ENCODE measurements around the gene ZNF641.
A peak's percentile ranks its signal among the peaks of the same experiment; 100 is the strongest.
"Not testable (repeated sequence)": the region's sequence is repeated elsewhere in the genome, so short reads cannot be mapped to it uniquely, and the experiment has no call there.

The ZNF641 gene

GRCh38 chr12:48334808-48335207 is 15.9 kb downstream of the ZNF641 start:
- DNase-seq (ENCODE audit: low read depth) = no peak

- not testable (repeated sequence) for DNase-seq (ENCODE audit: low read depth)
Measured at GRCh38 chr12:48333680-48334079, 17.0 kb downstream of the ZNF641 start.

DNA sequence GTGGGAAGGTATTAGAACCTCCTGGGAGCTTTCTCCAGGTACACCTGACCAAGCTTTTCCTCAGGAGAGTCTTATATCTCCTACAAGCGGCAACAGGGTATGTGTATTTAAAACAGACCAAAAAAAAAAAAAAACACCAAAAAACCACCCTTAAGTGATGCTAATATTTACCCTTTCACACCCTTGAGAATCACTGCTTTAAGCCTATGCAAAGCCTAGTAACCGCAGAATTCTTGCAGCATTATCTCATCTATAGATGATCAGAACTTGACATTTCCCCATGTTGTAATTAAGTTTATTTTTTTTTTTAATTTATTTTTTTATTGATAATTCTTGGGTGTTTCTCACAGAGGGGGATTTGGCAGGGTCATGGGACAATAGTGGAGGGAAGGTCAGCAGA is 19.3 kb downstream of the ZNF641 start:
- DNase-seq (ENCODE audit: low read depth) = no peak

- no peak for DNase-seq (ENCODE audit: low read depth)
Measured at GRCh38 chr12:48329199-48329939, 21.4 kb downstream of the ZNF641 start.

DNA sequence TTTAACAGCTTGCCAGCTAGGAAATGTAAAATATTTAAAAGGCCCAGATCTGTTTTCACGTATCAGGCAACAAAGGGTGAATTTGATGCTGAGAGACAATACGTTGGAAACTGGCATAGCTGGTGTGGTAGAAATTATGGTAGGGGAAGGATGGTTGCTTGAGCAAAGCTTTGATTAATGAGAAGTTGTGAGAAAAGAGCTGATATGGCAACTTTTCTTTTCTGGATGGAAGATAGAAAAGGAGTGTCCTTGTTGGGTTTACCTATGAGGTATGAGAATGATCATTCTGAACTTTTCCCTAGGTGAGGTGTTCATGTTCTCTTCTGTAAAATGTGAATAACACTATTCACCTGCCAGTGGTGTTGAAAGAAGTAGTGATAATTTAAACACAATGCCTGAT is 34.2 kb downstream of the ZNF641 start:
- DNase-seq (ENCODE audit: low read depth) = no peak

GRCh38 chr12:48311313-48311712 is 39.4 kb downstream of the ZNF641 start:
- DNase-seq (ENCODE audit: low read depth) = no peak

- DNase-seq (ENCODE audit: low read depth) = no peak
Measured at GRCh38 chr12:48307269-48307668, 43.5 kb downstream of the ZNF641 start.

GRCh38 chr12:48305190-48305589 is 45.5 kb downstream of the ZNF641 start:
- DNase-seq (ENCODE audit: low read depth) = no peak

- no peak for DNase-seq (ENCODE audit: low read depth)
Measured at GRCh38 chr12:48302161-48302911, 48.4 kb downstream of the ZNF641 start.

DNA sequence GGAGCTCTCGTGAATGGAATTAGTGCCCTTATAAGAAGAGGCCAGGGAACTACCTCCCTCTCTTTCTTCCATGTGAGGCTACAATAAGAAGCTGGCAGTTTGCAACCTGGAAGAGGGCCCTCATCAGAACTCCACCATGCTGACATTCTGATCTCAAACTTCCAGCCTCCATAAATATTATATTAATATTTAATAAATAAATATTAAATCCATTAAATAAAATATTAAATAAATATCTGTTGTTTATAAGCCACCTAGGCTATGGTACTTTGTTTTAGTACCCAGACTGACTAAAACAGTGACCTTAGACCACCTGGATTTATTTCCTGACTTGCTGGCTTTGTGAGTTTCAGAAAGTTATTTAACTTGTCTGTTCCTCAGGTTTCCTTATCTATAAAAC is 49.9 kb downstream of the ZNF641 start:
- no peak for DNase-seq (ENCODE audit: low read depth)

DNA sequence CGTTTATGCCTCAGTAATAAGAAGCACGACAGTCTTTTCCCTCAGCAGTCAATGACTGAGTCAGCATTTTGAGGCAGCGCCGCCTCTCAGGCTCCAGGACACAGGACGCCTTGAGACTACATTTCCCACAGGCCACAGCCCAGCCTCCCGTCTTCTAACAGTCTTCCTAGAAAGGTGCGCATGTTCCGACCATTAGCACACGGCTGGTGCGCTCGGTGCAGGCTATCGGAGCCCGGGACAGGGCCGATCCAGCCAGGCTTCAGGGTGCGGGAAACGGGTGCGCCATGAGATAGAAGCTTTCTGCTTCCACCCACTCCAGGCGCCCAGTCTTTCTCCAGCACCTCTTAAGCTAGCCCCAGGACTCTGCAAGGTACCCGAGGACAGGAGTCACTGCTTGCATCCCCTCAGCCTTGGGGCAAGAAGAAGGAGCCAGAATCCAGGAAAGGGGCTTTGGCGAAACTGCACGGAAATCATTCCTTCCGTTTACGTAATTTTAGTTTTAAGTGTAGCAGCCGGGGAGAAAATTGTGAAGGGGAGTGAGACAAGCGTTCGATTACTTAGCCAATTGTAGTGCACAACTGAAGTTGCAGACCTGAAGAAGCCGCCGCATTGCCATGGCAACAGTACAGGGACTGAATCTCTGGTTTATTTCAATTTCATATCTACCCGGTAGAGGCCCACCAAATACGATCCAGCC is 54.0 kb downstream of the ZNF641 start:
- DNase-seq (ENCODE audit: low read depth) = peak; percentile 21

DNA sequence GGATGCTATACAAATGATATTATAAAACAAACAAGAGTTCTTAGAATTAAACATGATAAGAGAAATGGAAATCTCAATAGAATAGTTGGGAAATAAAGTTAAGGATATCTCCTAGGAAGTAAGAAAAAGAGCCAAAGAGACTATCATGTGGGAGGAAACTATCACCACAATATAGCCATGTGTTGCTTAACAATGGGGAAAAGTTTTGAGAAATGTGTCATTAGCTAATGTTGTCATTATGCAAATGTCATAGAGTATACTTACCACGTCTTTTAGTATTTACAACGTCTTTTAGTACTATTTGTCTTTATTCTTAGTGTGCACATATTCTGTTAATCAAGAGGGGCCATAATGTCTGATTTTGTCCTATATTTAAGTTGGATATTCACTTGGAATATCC is 58.7 kb downstream of the ZNF641 start:
- no peak for DNase-seq (ENCODE audit: low read depth)

DNA sequence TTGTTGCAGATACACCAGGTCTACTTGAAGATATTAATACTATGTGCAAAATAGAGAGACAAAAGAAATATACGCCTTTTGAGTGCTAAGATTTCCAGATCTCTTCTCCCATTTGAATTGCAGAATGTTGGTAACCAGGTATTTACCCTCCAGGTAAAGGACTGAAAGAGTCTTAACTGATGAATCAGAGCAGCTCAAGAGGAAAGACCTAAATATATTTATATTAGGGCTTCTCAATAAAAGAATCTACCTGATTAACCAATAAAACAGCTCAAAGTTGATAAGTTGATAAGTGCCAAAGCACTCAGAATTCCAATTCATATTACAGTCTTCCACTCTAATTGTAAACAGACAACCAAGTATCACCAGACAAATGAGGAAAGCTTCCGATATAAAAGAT is 59.2 kb downstream of the ZNF641 start:
- no peak for DNase-seq (ENCODE audit: low read depth)

DNA sequence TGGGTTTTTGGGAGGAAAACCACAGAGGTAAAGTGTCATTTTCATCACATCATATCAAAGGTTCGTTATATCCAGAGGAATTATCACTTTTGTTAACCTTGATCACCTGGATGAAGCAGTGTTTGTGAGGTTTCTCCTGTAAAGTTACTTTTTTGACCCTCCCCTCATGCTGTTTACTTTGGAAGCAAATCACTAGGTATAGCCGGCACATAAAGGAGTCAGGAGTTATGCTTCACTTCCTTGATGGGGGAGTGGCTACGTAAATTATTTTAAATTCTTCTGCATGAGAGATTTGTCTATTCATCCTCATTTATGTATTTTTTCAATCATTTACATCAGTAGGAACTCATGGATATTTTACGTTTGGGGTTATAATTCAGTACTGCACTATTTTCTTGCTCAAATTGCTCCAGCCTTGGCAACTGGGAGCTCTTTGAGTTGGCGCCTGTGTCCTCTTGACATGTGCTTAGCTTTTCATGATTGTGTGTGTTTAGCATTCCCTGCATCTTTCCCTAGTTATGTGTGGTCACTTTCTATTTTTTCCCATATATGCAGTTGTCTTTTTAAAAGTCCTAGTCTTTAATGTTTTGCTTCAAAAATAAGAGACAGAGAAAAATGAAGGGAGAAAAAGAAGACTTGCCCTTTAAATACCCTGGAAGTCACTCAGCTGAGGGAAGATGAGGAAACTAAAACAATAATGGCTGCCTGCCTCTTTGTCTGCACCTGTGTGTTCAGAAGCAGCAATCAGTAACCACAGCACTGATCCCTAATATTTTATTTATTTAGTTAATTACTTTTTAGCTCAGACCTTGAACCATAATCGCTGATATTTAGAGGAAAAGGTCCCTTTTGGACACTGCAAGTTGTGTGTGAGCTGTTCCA is 62.1 kb downstream of the ZNF641 start:
- no peak for DNase-seq (ENCODE audit: low read depth)

Data from GM04503 (cell line).